ENCODE results near the gene GSTA2.
"Not testable (repeated sequence)": the region's sequence is repeated elsewhere in the genome, so short reads cannot be mapped to it uniquely, and the experiment has no call there.

Gene GSTA2

GRCh38 chr6:52763322-52763916 lies at the start of gene GSTA2:
TSS of gene GSTA2 (minus strand) at chr6:52763475. CDS start at chr6:52757947, 5,528 bp downstream.
- not testable (repeated sequence) for H3K4me3 ChIP-seq (ENCODE audit: low read length)
- DNase-seq (ENCODE audit: low read depth): peak; percentile 9

- DNase-seq (ENCODE audit: low read depth); H3K4me3 ChIP-seq (ENCODE audit: low read length): not testable (repeated sequence)
Observed at GRCh38 chr6:52809777-52810176, 46.5 kb upstream of the GSTA2 start.

GRCh38 chr6:52808660-52809059 lies 45.4 kb upstream of the GSTA2 start:
- TF ChIP-seq CTCF (IDR thresholded peaks at IDR 0.05; ENCODE audit: insufficient read depth, low read depth, low read length, missing control alignments): no peak
- no peak for DNase-seq (ENCODE audit: low read depth)
- H3K4me3 ChIP-seq (ENCODE audit: low read length): no peak overlapping the region

- TF ChIP-seq CTCF (IDR thresholded peaks at IDR 0.05; ENCODE audit: insufficient read depth, low read depth, low read length, missing control alignments): peak; percentile 16
- not testable (repeated sequence) for DNase-seq (ENCODE audit: low read depth); H3K4me3 ChIP-seq (ENCODE audit: low read length)
Observed at GRCh38 chr6:52803668-52804255, 40.5 kb upstream of the GSTA2 start, which contains the start of gene GSTA1. TSS of gene GSTA1 (minus strand) at chr6:52803816. CDS start at chr6:52799267, 4,549 bp downstream.

GRCh38 chr6:52802806-52803205 lies 39.5 kb upstream of the GSTA2 start:
- TF ChIP-seq CTCF (IDR thresholded peaks at IDR 0.05; ENCODE audit: insufficient read depth, low read depth, low read length, missing control alignments): no peak
- no peak overlapping the region for H3K4me3 ChIP-seq (ENCODE audit: low read length)
- DNase-seq (ENCODE audit: low read depth): no peak

GRCh38 chr6:52801188-52801841 lies 38.0 kb upstream of the GSTA2 start:
- no peak for DNase-seq (ENCODE audit: low read depth)
- H3K4me3 ChIP-seq (ENCODE audit: low read length): no peak overlapping the region
- TF ChIP-seq CTCF (IDR thresholded peaks at IDR 0.05; ENCODE audit: insufficient read depth, low read depth, low read length, missing control alignments): no peak

- not testable (repeated sequence) for H3K4me3 ChIP-seq (ENCODE audit: low read length); DNase-seq (ENCODE audit: low read depth)
Observed at GRCh38 chr6:52799272-52799671, 36.0 kb upstream of the GSTA2 start.

GRCh38 chr6:52794366-52794765 lies 31.1 kb upstream of the GSTA2 start:
- not testable (repeated sequence) for DNase-seq (ENCODE audit: low read depth); H3K4me3 ChIP-seq (ENCODE audit: low read length)

GRCh38 chr6:52790861-52791260 lies 27.6 kb upstream of the GSTA2 start:
- DNase-seq (ENCODE audit: low read depth): no peak
- no peak overlapping the region for H3K4me3 ChIP-seq (ENCODE audit: low read length)
- TF ChIP-seq CTCF (IDR thresholded peaks at IDR 0.05; ENCODE audit: insufficient read depth, low read depth, low read length, missing control alignments): no peak

GRCh38 chr6:52789658-52790057 lies 26.4 kb upstream of the GSTA2 start:
- not testable (repeated sequence) for H3K4me3 ChIP-seq (ENCODE audit: low read length); DNase-seq (ENCODE audit: low read depth)

Data from epithelial cell of esophagus (primary cell).